HEK293 (cell line): ENCODE results near the gene PTPRF.

ENCODE experiments used
- BCL11B ChIP-seq: fragments of 450-650 bp; formaldehyde crosslinking; IDR thresholded peaks from 2 replicates; pipeline ENCODE4 v1.5.1; 2016; ENCODE audit warnings: low read depth, missing biosample characterization, missing genetic modification characterization
- OVOL3 ChIP-seq: fragments of 450-650 bp; formaldehyde crosslinking; IDR thresholded peaks from 2 replicates; pipeline ENCODE4 v1.5.1; 2016; ENCODE audit warnings: missing biosample characterization, missing genetic modification characterization
- PRDM1 ChIP-seq: fragments of 450-650 bp; formaldehyde crosslinking; IDR thresholded peaks from 2 replicates; pipeline ENCODE4; 2016; ENCODE audit warnings: missing biosample characterization, missing genetic modification characterization
- REPIN1 ChIP-seq: fragments of 450-650 bp; formaldehyde crosslinking; IDR thresholded peaks from 2 replicates; pipeline ENCODE4 v1.5.1; 2017; ENCODE audit warnings: missing biosample characterization, missing genetic modification characterization, low read depth
- SCRT1 ChIP-seq: fragments of 450-650 bp; formaldehyde crosslinking; IDR thresholded peaks from 2 replicates; pipeline ENCODE4 v1.5.1; 2016; ENCODE audit warnings: missing biosample characterization, missing genetic modification characterization, borderline replicate concordance
- SETDB1 ChIP-seq: IDR thresholded peaks from one replicate; pipeline ENCODE4 v1.6.1; 2017; ENCODE audit warnings: mild to moderate bottlenecking, low read length, moderate library complexity, mixed read lengths; ENCODE audit not compliant: insufficient read length
- ZBTB7A ChIP-seq: fragments of 450-650 bp; formaldehyde crosslinking; IDR thresholded peaks from 2 replicates; pipeline ENCODE4 v1.5.1; 2016; ENCODE audit warnings: low read depth, missing biosample characterization, missing genetic modification characterization
- ZNF10 ChIP-seq: fragments of 450-650 bp; formaldehyde crosslinking; IDR thresholded peaks from 2 replicates; pipeline ENCODE4 v1.5.1; 2017; ENCODE audit warnings: missing biosample characterization, missing genetic modification characterization
- ZNF140 ChIP-seq: fragments of 450-650 bp; formaldehyde crosslinking; IDR thresholded peaks from 2 replicates; pipeline ENCODE4 v1.5.1; 2016; ENCODE audit warnings: missing biosample characterization, missing genetic modification characterization
- ZNF146 ChIP-seq: fragments of 450-650 bp; formaldehyde crosslinking; IDR thresholded peaks from 2 replicates; pipeline ENCODE4 v1.5.1; 2016; ENCODE audit warnings: missing biosample characterization, missing genetic modification characterization
- ZNF157 ChIP-seq: fragments of 450-650 bp; formaldehyde crosslinking; IDR thresholded peaks from 2 replicates; pipeline ENCODE4 v1.5.1; 2016; ENCODE audit warnings: missing biosample characterization, missing genetic modification characterization
- ZNF2 ChIP-seq: fragments of 450-650 bp; formaldehyde crosslinking; IDR thresholded peaks from 2 replicates; pipeline ENCODE4 v1.5.1; 2016; ENCODE audit warnings: missing biosample characterization, missing genetic modification characterization
- ZNF211 ChIP-seq: fragments of 450-650 bp; formaldehyde crosslinking; IDR thresholded peaks from 2 replicates; pipeline ENCODE4 v1.5.1; 2016; ENCODE audit warnings: low read depth, missing biosample characterization, missing genetic modification characterization
- ZNF354C ChIP-seq: fragments of 450-650 bp; formaldehyde crosslinking; IDR thresholded peaks from 2 replicates; pipeline ENCODE4 v1.5.1; 2016; ENCODE audit warnings: missing biosample characterization, missing genetic modification characterization, low read depth, borderline replicate concordance
- ZNF416 ChIP-seq: fragments of 450-650 bp; formaldehyde crosslinking; IDR thresholded peaks from 2 replicates; pipeline ENCODE4 v1.5.1; 2016; ENCODE audit warnings: missing biosample characterization, missing genetic modification characterization
- ZNF48 ChIP-seq: fragments of 450-650 bp; formaldehyde crosslinking; IDR thresholded peaks from 2 replicates; pipeline ENCODE4 v1.5.1; 2016; ENCODE audit warnings: missing biosample characterization, missing genetic modification characterization
- ZNF521 ChIP-seq: fragments of 450-650 bp; formaldehyde crosslinking; IDR thresholded peaks from 2 replicates; pipeline ENCODE4 v1.5.1; 2017; ENCODE audit warnings: missing biosample characterization, mild to moderate bottlenecking, missing genetic modification characterization
- ZNF529 ChIP-seq: fragments of 450-650 bp; formaldehyde crosslinking; IDR thresholded peaks from 2 replicates; pipeline ENCODE4 v1.5.1; 2017; ENCODE audit warnings: missing genetic modification characterization, missing biosample characterization; ENCODE audit not compliant: insufficient replicate concordance
- ZNF530 ChIP-seq: fragments of 450-650 bp; formaldehyde crosslinking; IDR thresholded peaks from 2 replicates; pipeline ENCODE4 v1.5.1; 2016; ENCODE audit warnings: low read depth, missing biosample characterization, missing genetic modification characterization
- ZNF555 ChIP-seq: fragments of 450-650 bp; formaldehyde crosslinking; conservative IDR thresholded peaks from 2 replicates; pipeline ENCODE4 v1.5.1; 2017; ENCODE audit warnings: missing biosample characterization, mild to moderate bottlenecking, missing genetic modification characterization, inconsistent platforms
- ZNF600 ChIP-seq: fragments of 450-650 bp; formaldehyde crosslinking; IDR thresholded peaks from 2 replicates; pipeline ENCODE4 v1.5.1; 2016; ENCODE audit warnings: missing biosample characterization, missing genetic modification characterization
- ZNF623 ChIP-seq: fragments of 450-650 bp; formaldehyde crosslinking; IDR thresholded peaks from 2 replicates; pipeline ENCODE4 v1.5.1; 2016; ENCODE audit warnings: missing biosample characterization, missing genetic modification characterization
- ZNF629 ChIP-seq: fragments of 450-650 bp; formaldehyde crosslinking; IDR thresholded peaks from 2 replicates; pipeline ENCODE4 v1.5.1; 2017; ENCODE audit warnings: missing biosample characterization, missing genetic modification characterization
- ZNF658 ChIP-seq: fragments of 450-650 bp; formaldehyde crosslinking; IDR thresholded peaks from 2 replicates; pipeline ENCODE4; 2016; ENCODE audit warnings: missing biosample characterization, missing genetic modification characterization
- ZNF660 ChIP-seq: fragments of 450-650 bp; IDR thresholded peaks from 2 replicates; pipeline ENCODE4 v1.5.1; 2018; ENCODE audit warnings: missing biosample characterization, mild to moderate bottlenecking, missing genetic modification characterization
- ZNF776 ChIP-seq: fragments of 450-650 bp; formaldehyde crosslinking; IDR thresholded peaks from 2 replicates; pipeline ENCODE4 v1.5.0; 2017; ENCODE audit warnings: missing biosample characterization, missing genetic modification characterization, borderline replicate concordance
- ZSCAN16 ChIP-seq: fragments of 450-650 bp; formaldehyde crosslinking; IDR thresholded peaks from 2 replicates; pipeline ENCODE4 v1.5.1; 2016; ENCODE audit warnings: missing biosample characterization, missing genetic modification characterization
- TF ChIP-seq, protein P1 (sequence below): fragments of 450-650 bp; formaldehyde crosslinking; optimal IDR thresholded peaks from 2 replicates; pipeline ENCODE3; 2016; ENCODE audit warnings: missing biosample characterization, mild to moderate bottlenecking, missing genetic modification characterization
- TF ChIP-seq, protein P2 (sequence below): fragments of 450-650 bp; formaldehyde crosslinking; conservative IDR thresholded peaks from 2 replicates; pipeline ENCODE4 v1.5.1; 2016; ENCODE audit warnings: low read depth, missing biosample characterization, missing genetic modification characterization
- TF ChIP-seq, protein P3 (sequence below): fragments of 450-650 bp; formaldehyde crosslinking; IDR thresholded peaks from 2 replicates; pipeline ENCODE4 v1.5.1; 2017; ENCODE audit warnings: missing biosample characterization, missing genetic modification characterization
- TF ChIP-seq, protein P4 (sequence below): fragments of 450-650 bp; formaldehyde crosslinking; IDR thresholded peaks from 2 replicates; pipeline ENCODE4 v1.5.0; 2017; ENCODE audit warnings: missing biosample characterization, missing genetic modification characterization, borderline replicate concordance
- TF ChIP-seq, protein P5 (sequence below): fragments of 450-650 bp; formaldehyde crosslinking; IDR thresholded peaks from 2 replicates; pipeline ENCODE4 v1.5.1; 2017; ENCODE audit warnings: missing biosample characterization, missing genetic modification characterization

PTPRF gene

DNA sequence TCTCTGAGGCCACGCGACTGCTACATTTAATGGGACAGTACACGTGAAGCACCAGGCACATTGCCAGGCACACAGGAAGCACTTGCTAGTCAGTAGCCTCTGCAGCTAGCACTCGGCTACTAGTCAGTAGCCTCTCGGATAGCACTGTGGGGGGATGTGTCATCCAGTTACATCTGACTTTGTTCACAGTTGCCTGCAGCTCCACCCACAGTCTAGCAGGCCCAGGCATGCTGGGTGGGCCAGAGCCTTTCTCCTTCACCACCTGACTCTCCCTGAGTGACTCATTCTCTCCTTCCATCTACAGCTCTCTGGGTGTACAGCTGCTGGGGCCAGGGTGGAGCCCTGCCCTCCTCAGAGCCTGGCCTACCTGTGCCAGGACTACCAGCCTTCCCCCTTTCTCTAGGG lies 51.5 kb downstream of the PTPRF start (continued):
- TF ChIP-seq, protein P1, sequence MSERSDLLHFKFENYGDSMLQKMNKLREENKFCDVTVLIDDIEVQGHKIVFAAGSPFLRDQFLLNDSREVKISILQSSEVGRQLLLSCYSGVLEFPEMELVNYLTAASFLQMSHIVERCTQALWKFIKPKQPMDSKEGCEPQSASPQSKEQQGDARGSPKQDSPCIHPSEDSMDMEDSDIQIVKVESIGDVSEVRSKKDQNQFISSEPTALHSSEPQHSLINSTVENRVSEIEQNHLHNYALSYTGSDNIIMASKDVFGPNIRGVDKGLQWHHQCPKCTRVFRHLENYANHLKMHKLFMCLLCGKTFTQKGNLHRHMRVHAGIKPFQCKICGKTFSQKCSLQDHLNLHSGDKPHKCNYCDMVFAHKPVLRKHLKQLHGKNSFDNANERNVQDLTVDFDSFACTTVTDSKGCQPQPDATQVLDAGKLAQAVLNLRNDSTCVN, result no peak
- TF ChIP-seq ZNF629 (tag by site-specific recombination) (peak; percentile 65), ZNF555 (no peak), ZNF600 (tag by site-specific recombination) (peak; percentile 83), ZNF10 (tag by site-specific recombination) (peak; percentile 98), ZNF48 (tag by site-specific recombination) (no peak), ZNF157 (tag by site-specific recombination) (no peak), ZNF776 (tag by site-specific recombination) (no peak), ZNF658 (tag by site-specific recombination) (no peak), ZNF521 (tag by site-specific recombination) (no peak), ZSCAN16 (tag by site-specific recombination) (no peak), ZNF530 (tag by site-specific recombination) (no peak), SCRT1 (tag by site-specific recombination) (no peak), OVOL3 (tag by site-specific recombination) (no peak), REPIN1 (tag by site-specific recombination) (no peak), ZNF660 (peak; percentile 81), ZNF140 (tag by site-specific recombination) (no peak), ZNF2 (tag by site-specific recombination) (0 out of 2 replicates have a peak, but pooled peaks have one; percentile 49), ZNF623 (tag by site-specific recombination) (no peak), SETDB1 (no peak), ZNF146 (tag by site-specific recombination) (no peak), ZNF354C (no peak), ZNF416 (no peak), ZNF211 (tag by site-specific recombination) (no peak), BCL11B (tag by site-specific recombination) (no peak), ZBTB7A (tag by site-specific recombination) (no peak), PRDM1 (tag by site-specific recombination) (peak; percentile 97), ZNF529 (tag by site-specific recombination) (no peak)
- TF ChIP-seq, protein P2, sequence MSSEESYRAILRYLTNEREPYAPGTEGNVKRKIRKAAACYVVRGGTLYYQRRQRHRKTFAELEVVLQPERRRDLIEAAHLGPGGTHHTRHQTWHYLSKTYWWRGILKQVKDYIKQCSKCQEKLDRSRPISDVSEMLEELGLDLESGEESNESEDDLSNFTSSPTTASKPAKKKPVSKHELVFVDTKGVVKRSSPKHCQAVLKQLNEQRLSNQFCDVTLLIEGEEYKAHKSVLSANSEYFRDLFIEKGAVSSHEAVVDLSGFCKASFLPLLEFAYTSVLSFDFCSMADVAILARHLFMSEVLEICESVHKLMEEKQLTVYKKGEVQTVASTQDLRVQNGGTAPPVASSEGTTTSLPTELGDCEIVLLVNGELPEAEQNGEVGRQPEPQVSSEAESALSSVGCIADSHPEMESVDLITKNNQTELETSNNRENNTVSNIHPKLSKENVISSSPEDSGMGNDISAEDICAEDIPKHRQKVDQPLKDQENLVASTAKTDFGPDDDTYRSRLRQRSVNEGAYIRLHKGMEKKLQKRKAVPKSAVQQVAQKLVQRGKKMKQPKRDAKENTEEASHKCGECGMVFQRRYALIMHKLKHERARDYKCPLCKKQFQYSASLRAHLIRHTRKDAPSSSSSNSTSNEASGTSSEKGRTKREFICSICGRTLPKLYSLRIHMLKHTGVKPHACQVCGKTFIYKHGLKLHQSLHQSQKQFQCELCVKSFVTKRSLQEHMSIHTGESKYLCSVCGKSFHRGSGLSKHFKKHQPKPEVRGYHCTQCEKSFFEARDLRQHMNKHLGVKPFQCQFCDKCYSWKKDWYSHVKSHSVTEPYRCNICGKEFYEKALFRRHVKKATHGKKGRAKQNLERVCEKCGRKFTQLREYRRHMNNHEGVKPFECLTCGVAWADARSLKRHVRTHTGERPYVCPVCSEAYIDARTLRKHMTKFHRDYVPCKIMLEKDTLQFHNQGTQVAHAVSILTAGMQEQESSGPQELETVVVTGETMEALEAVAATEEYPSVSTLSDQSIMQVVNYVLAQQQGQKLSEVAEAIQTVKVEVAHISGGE (tag by site-specific recombination), result no peak
- TF ChIP-seq, protein P3, sequence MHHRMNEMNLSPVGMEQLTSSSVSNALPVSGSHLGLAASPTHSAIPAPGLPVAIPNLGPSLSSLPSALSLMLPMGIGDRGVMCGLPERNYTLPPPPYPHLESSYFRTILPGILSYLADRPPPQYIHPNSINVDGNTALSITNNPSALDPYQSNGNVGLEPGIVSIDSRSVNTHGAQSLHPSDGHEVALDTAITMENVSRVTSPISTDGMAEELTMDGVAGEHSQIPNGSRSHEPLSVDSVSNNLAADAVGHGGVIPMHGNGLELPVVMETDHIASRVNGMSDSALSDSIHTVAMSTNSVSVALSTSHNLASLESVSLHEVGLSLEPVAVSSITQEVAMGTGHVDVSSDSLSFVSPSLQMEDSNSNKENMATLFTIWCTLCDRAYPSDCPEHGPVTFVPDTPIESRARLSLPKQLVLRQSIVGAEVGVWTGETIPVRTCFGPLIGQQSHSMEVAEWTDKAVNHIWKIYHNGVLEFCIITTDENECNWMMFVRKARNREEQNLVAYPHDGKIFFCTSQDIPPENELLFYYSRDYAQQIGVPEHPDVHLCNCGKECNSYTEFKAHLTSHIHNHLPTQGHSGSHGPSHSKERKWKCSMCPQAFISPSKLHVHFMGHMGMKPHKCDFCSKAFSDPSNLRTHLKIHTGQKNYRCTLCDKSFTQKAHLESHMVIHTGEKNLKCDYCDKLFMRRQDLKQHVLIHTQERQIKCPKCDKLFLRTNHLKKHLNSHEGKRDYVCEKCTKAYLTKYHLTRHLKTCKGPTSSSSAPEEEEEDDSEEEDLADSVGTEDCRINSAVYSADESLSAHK (tag by site-specific recombination), result no peak
- TF ChIP-seq, protein P4, sequence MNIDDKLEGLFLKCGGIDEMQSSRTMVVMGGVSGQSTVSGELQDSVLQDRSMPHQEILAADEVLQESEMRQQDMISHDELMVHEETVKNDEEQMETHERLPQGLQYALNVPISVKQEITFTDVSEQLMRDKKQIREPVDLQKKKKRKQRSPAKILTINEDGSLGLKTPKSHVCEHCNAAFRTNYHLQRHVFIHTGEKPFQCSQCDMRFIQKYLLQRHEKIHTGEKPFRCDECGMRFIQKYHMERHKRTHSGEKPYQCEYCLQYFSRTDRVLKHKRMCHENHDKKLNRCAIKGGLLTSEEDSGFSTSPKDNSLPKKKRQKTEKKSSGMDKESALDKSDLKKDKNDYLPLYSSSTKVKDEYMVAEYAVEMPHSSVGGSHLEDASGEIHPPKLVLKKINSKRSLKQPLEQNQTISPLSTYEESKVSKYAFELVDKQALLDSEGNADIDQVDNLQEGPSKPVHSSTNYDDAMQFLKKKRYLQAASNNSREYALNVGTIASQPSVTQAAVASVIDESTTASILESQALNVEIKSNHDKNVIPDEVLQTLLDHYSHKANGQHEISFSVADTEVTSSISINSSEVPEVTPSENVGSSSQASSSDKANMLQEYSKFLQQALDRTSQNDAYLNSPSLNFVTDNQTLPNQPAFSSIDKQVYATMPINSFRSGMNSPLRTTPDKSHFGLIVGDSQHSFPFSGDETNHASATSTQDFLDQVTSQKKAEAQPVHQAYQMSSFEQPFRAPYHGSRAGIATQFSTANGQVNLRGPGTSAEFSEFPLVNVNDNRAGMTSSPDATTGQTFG (tag by site-specific recombination), result no peak
- TF ChIP-seq, protein P5, sequence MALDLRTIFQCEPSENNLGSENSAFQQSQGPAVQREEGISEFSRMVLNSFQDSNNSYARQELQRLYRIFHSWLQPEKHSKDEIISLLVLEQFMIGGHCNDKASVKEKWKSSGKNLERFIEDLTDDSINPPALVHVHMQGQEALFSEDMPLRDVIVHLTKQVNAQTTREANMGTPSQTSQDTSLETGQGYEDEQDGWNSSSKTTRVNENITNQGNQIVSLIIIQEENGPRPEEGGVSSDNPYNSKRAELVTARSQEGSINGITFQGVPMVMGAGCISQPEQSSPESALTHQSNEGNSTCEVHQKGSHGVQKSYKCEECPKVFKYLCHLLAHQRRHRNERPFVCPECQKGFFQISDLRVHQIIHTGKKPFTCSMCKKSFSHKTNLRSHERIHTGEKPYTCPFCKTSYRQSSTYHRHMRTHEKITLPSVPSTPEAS, result no peak
